Lower lobe of right lung (tissue), 2 donors: ENCODE results near the gene WNT7B. TPM values are rescaled to one million over a fixed set of nuclear protein-coding genes. Genes with fewer than 3 reads are reported as not detected.

Source experiments
- ATAC-seq, 2 donors: fragments of 200-7000 bp; cut with Tn5 transposase; one replicate each; pipeline ENCODE4 v1.9.1; 2020 to 2022; ENCODE audit warnings: mild to moderate bottlenecking in 2 of 2, moderate library complexity in 2 of 2
- DNase-seq: peaks from one replicate; pipeline ENCODE4 v3.0.0-alpha.2; 2020
- H3K27ac ChIP-seq: fragments of 200-600 bp; one replicate; pipeline ENCODE4 v1.8.0; 2022
- H3K27me3 ChIP-seq: fragments of 200-600 bp; one replicate; pipeline ENCODE4 v1.8.0; 2022; ENCODE audit warnings: low read depth
- H3K36me3 ChIP-seq: fragments of 200-600 bp; one replicate; pipeline ENCODE4 v1.8.0; 2022; ENCODE audit warnings: mild to moderate bottlenecking
- H3K4me1 ChIP-seq: fragments of 200-600 bp; one replicate; pipeline ENCODE4 v1.8.0; 2022
- H3K4me3 ChIP-seq: fragments of 200-600 bp; one replicate; pipeline ENCODE4 v1.8.0; 2022; ENCODE audit warnings: mild to moderate bottlenecking
- H3K9me3 ChIP-seq: fragments of 200-600 bp; one replicate; pipeline ENCODE4 v1.8.0; 2022
- intact Hi-C: fragments of 100-400 bp; cut with DNase I; formaldehyde crosslinking; loops from one replicate; pipeline ENCODE4 v1.11.0; 2022
- total RNA-seq: library from RNA; stranded (reverse); fragmentation: NEBNext Ultra II Directional; extraction: Animal tissue kit (Norgen Biotek cat#: 25700); gene quantifications from one replicate; pipeline ENCODE4 v1.2.1, GENCODE V29; 2021
- TF ChIP-seq, protein P1 (sequence below): fragments of 200-600 bp; IDR thresholded peaks from one replicate; pipeline ENCODE4 v1.8.0; 2022; ENCODE audit warnings: antibody characterized with exemption, mild to moderate bottlenecking
- donor health status: DM: no; HTN: yes; CAD: no; lungs with severe emphysema.

WNT7B gene
- total RNA-seq, 1 donor from 2014 or later, result 6.3 TPM

DNA sequence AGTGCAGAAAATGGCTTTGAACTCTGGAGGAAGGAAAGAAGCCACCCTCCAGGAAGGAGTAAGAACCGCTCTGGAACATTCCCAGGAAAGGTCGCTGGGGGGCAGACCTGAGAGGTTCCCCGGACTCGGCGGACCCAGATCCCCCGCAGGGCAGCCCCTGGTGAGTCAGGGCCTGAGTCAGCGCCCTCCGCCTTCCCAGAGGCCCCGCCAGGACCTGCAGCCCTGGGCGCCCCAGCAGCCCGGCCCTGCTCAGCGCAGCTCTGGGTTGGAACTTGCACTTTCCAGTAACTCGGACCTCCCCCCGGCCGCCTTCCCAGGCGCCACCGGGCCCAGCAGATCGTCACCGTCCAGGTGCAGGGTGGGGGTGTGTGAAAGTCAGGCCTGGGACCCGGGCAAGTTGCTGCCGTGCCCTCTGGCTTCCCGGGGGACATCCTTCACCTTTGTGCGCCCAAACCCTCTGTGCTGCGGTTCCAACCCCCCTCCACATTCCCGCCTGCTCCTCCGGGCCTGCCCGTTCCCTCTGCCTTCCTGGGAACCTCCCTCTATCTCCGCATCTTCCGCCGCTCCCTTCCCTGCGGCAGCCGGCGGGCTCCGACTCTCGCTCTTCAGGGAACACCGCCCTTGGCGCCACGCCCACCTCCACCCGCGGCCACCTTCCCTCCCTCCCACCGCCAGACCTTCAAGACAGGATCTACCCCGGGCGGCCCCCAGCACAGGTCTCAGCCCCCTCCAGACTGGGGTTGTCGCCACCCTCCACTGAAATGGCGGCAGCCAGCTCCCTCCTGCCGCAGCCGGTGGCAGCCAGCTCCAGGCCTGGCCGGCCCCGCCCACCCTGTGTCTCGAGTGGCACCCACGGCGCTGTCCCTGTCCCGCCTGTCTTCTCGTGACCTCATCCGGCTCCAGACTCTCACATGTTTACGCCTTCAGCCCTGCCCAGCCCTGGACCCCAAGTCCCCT is 36.8 kb upstream of the WNT7B start:
- DNase-seq (peak; percentile 95), ATAC-seq (peak; percentile 97 to 98)
- no peaks in the 10 kb centered on the region for H3K36me3 ChIP-seq
- peaks cover 7% of the 10 kb centered on the region for H3K9me3 ChIP-seq
- H3K27ac ChIP-seq, result peak overlapping the region; percentile 96
- no peaks in the 10 kb centered on the region for H3K27me3 ChIP-seq
- H3K4me1 ChIP-seq, result peaks cover 26% of the 10 kb centered on the region
- intact Hi-C loops, result no loop called here
- TF ChIP-seq, protein P1, sequence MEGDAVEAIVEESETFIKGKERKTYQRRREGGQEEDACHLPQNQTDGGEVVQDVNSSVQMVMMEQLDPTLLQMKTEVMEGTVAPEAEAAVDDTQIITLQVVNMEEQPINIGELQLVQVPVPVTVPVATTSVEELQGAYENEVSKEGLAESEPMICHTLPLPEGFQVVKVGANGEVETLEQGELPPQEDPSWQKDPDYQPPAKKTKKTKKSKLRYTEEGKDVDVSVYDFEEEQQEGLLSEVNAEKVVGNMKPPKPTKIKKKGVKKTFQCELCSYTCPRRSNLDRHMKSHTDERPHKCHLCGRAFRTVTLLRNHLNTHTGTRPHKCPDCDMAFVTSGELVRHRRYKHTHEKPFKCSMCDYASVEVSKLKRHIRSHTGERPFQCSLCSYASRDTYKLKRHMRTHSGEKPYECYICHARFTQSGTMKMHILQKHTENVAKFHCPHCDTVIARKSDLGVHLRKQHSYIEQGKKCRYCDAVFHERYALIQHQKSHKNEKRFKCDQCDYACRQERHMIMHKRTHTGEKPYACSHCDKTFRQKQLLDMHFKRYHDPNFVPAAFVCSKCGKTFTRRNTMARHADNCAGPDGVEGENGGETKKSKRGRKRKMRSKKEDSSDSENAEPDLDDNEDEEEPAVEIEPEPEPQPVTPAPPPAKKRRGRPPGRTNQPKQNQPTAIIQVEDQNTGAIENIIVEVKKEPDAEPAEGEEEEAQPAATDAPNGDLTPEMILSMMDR, result peak; percentile 77
- peak overlapping the region; percentile 80 for H3K4me3 ChIP-seq

DNA sequence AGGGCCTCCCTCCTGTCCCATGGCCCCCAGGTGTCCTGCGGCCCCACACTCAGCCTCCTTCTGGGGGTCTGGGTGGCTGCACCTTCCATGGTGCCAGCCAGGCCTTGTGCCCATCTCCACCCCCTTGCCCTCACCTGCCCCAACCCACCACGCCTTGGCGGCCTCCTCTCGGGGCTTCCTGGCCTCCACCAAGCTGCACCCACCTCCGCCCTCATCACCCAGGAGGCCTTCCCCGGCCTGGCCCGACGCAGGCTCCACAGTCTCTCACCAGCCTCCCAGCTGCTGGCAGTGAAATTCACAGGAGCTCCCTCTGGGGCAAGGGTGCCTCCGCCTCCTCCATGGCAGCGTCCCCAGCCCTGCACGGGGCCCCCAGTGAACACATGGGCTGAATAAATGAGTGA is 35.9 kb upstream of the WNT7B start:
- Histone ChIP-seq H3K27me3 (no peaks in the 10 kb centered on the region), H3K27ac (peak overlapping the region; percentile 96), H3K4me1 (peaks cover 29% of the 10 kb centered on the region), H3K36me3 (no peaks in the 10 kb centered on the region), H3K9me3 (peaks cover 7% of the 10 kb centered on the region), H3K4me3 (peak overlapping the region; percentile 80)
- DNase-seq (peak; percentile 54), ATAC-seq (no peak)
- intact Hi-C loops, result no loop called here
- TF ChIP-seq, protein P1, result no peak

DNA sequence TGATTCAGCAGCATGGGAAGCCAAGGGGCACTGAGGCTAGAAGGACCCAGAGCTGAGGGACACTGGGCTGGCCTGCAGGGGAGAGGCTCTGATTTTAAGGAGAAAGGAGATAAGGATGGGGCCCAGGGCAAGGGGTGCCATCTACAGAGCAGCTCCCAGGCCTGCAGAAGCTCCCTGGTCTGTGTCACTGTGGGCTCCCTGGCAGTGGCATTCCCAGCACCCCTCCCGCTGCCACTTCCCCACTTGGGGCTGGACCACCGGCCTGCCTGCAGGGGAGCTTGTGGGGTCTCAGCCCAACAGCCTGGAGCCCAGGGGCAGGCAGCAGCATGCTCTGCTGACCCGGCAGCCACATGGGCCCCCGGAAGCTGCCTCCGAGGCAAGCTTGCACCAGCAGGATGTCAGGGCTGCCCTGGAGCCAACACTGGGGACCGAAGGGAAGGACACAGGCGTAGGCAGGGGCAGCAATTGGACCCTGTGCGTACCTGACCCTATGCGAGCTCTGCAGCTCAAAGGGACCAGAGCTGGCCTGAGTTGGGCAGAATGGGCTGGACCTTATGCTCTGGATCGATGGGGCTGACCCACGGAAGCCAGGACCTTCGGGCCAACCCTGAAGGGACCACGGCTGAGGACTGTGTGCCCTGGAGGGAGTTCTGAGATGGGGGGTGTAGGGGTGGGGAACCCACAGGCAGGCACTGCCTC is 35.4 kb upstream of the WNT7B start:
- Histone ChIP-seq H3K4me3 (no peak overlapping the region), H3K9me3 (peaks cover 7% of the 10 kb centered on the region), H3K27ac (peak overlapping the region; percentile 96), H3K4me1 (peaks cover 34% of the 10 kb centered on the region), H3K27me3 (no peaks in the 10 kb centered on the region), H3K36me3 (no peaks in the 10 kb centered on the region)
- DNase-seq (peak; percentile 42), ATAC-seq (no peak)
- TF ChIP-seq, protein P1, result no peak
- intact Hi-C loops, result no loop called here

DNA sequence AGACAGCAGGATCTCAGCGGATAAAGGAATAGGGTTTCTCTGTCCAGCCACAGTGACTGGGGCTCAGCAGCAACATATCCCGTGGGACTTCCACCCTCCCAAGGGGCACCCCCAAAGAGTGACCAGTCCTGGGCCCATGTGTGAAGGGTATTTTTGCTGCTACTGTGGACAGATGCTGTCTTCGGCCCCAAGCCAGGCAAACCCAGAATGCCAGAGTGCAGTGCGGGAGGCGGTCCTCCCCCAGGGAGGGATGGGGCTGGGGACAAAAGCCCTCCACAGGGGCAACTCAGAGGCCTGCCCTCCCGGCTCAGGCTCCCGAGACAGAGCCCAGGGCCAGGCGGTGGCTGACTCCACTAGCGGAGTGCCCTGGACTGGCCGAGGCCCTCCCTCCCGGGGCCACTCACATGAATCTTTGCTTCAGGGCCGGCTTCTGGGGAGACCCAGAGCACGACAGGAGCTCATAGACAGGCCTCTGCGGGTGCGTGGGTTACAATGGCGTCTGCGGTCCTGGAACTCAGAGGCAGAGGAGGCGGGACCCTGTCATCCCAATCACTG is 34.7 kb upstream of the WNT7B start:
- no peak overlapping the region for H3K27ac ChIP-seq
- H3K4me1 ChIP-seq, result peaks cover 41% of the 10 kb centered on the region
- ATAC-seq (no peak), DNase-seq (peak; percentile 37)
- no peaks in the 10 kb centered on the region for H3K36me3 ChIP-seq
- H3K9me3 ChIP-seq, result peaks cover 7% of the 10 kb centered on the region
- intact Hi-C loops, result no loop called here
- no peak overlapping the region for H3K4me3 ChIP-seq
- no peaks in the 10 kb centered on the region for H3K27me3 ChIP-seq
- TF ChIP-seq, protein P1, result no peak

DNA sequence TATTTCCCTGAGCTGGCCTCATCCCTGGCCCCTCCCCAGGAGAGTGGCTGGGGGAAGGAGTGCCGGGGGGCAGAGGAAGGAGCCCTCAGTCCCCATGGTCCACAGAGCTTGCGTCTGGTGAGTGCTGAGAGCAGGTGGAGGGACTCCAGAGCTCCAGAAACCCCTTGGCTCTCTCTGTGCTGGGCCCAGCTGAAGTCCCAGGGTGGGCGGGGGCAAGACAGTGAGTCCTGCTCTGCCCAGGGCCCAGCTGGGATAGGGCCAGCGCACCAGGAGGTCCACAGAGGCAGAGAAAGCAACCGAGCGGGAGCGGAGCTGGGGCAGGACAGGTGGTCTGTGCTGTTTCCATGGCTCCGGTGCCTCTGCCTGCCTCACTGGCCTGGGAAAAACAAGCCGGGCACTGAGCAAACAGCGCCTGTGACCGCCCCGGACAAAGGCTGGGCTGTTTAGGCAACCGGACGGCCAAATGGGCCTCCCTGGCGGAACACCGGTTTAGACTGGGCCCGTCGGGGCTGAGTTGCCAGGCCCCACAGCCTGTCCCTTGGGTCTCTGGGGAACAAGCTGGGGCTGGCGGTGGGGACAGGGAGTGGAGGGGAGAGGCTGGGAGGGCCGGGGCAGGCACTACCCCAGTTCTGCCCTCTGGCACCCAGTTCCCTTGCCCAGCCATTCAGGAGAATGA is 34.1 kb upstream of the WNT7B start:
- intact Hi-C loops, result no loop called here
- Histone ChIP-seq H3K4me3 (no peak overlapping the region), H3K4me1 (peaks cover 47% of the 10 kb centered on the region), H3K27ac (no peak overlapping the region), H3K27me3 (no peaks in the 10 kb centered on the region), H3K9me3 (peaks cover 7% of the 10 kb centered on the region), H3K36me3 (no peaks in the 10 kb centered on the region)
- TF ChIP-seq, protein P1, result no peak
- ATAC-seq (no peak), DNase-seq (peak; percentile 35)
